HFF-Myc (cell line): ENCODE results near the gene SV2B.

Source experiments
- DNase-seq: peaks from one replicate; pipeline ENCODE4 v3.0.0-alpha.2; 2011; ENCODE audit warnings: low read depth; ENCODE audit errors: extremely low read depth
- H3K4me3 ChIP-seq: replicated peaks from 2 replicates; pipeline ENCODE4 v1.5.1; 2011; ENCODE audit warnings: low read depth, mild to moderate bottlenecking, control low read depth, low read length
- TF ChIP-seq, protein P1 (sequence below): IDR thresholded peaks from 2 replicates; pipeline ENCODE4 v1.5.1; 2012; ENCODE audit warnings: mild to moderate bottlenecking, low read depth, low read length, control low read depth; ENCODE audit errors: missing control alignments

Gene SV2B

DNA sequence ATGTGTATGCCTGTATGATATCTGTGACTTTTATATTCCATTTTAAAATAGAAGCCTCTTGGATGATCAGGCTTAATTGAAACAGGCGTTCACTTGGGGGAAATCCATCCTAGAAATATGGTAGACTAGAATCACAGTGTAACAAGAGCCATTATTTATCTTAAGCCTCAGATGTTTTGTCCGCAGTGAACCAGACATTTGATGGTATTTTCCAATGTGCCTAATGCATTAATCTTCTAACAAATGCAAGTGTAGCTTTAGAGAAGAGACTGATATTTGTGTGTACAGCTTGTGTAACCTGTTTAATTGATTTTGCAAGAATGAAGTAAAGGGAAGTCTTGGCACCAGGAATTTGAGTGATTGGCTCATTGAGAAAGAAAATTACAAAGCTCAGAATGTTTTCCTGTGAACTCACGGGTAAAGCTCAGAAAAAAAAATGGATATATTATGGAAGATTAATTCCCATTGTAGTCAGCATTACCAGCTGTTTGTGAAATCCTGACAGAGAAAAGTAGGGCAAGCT is 155.7 kb downstream of the SV2B start:
- no peak for DNase-seq
- TF ChIP-seq, protein P1, sequence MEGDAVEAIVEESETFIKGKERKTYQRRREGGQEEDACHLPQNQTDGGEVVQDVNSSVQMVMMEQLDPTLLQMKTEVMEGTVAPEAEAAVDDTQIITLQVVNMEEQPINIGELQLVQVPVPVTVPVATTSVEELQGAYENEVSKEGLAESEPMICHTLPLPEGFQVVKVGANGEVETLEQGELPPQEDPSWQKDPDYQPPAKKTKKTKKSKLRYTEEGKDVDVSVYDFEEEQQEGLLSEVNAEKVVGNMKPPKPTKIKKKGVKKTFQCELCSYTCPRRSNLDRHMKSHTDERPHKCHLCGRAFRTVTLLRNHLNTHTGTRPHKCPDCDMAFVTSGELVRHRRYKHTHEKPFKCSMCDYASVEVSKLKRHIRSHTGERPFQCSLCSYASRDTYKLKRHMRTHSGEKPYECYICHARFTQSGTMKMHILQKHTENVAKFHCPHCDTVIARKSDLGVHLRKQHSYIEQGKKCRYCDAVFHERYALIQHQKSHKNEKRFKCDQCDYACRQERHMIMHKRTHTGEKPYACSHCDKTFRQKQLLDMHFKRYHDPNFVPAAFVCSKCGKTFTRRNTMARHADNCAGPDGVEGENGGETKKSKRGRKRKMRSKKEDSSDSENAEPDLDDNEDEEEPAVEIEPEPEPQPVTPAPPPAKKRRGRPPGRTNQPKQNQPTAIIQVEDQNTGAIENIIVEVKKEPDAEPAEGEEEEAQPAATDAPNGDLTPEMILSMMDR: no peak
- no peak overlapping the region for H3K4me3 ChIP-seq

DNA sequence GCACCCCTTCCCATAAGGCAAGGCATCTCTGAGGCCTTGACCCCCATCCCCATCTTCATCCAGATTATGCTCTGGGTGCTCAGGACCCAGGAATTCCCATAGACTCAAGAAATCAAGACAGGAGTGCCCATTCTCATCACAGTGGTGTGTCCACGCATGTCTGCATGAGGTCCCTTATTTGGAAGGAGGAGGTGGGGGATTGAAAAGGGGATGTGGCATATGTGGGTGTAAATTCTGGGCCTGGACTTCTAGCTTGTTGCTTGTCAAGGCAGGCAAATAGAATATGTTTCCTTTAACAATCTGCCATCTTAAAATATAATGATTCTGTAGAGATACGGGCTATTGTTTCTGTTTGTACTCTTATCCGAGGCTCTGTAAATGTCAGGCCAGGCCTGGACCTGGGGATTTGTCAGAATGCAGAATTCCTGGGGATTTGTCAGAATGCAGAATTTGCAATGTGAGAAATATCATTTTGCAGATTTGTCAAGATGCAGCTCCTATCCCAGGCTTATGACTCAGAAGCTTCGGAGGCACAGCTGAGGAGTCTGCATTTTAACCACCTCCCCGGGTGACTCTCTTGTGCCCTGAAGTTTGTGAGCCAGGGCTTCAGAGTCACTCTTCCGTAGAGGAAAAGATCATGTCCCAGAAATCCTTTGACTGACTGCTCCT is 157.8 kb downstream of the SV2B start:
- TF ChIP-seq, protein P1: no peak
- DNase-seq: no peak
- H3K4me3 ChIP-seq: no peak overlapping the region

DNA sequence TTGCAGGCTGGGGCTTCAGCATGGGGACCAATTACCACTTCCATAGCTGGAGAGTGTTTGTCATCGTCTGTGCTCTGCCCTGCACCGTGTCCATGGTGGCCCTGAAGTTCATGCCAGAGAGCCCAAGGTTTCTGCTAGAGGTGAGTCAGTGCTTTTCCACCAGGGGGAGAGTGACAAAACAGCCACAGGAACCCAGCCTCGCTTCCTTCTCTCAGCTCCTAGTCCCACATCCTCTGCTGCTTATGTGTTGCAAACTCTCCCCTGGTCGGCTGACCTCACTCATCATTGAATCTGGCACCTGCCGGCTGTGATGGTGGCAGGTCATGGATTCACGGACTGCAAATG is 158.3 kb downstream of the SV2B start:
- TF ChIP-seq, protein P1: no peak
- DNase-seq: no peak
- no peak overlapping the region for H3K4me3 ChIP-seq

DNA sequence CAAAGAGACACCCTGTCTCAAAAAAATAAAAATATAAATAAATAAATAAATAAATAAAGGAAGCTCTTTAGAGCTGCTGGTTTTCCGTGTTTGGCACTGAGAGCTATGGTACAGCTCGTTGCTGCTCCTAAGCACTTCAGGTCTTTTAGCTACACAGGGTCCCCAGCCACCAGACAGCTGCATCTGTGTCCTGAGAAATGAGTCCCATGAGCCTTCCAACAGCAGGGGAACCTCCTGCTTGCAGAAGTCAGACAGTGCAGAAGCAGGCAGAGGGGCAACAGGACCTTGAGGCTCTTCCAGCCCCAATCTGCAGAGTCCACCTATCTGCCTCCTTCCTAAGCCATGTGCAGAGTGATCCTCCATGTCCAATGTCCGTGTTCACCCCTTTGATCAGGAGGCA is 159.0 kb downstream of the SV2B start:
- TF ChIP-seq, protein P1: no peak
- no peak for DNase-seq
- no peak overlapping the region for H3K4me3 ChIP-seq

DNA sequence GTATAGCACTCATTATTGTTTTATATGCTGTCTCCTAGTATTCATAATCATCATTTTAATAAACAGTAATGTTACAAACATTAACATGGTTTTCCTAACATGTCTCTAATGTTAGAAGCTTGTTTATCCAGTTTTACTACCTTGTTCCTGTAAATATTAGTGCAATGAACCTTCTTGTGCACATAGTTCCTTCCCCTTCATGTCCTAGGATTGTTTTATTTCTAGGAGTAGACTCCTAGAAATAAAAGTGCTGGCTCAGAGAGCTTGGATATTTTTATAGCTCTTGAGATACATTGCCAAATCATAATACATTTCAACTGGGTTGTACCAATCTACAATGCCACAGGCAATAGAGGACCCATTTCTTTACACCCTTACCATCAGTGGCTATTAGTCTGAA is 161.3 kb downstream of the SV2B start:
- TF ChIP-seq, protein P1: no peak
- no peak for DNase-seq
- no peak overlapping the region for H3K4me3 ChIP-seq

DNA sequence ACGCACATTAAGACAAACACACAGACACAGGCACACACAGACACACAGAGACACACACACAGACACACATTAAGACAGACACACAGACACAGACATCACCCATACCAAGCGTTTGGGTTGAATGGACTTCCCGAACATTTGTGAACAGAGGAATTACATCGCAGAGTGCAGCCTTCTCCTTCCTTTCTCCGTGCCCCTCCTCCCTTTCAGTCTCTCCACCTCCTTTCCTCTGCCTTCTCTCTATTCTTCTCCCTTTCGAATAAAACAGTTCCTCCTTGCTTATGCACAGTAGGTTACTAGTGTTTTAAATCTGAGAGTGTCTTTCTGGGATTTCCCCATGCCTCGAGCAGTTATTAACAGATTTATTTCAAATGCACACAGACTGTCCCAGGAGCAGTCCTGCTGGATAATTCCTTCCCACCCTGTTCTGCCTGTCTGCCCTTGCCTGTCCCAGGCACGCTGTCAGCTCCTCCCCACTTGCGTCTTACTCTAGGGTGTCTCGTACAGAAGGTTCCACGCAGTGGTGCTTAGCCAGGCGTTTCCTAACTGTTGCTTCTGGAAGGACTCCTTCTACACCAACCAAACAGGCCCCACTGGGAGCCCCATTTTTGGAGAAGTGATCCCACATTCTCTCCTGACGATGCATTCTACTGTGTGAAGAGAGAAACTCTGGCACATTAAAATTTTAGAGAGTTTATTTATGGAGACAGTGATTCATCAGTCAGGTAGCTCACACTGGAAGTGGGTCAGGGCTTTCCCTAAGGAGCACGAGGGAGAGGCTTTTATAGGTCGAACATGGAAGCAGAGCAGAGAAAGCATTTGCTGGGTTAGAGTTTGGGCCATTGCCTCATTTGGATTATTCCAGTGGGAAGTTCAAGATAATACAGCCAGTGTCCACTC is 163.8 kb downstream of the SV2B start:
- H3K4me3 ChIP-seq: no peak overlapping the region
- TF ChIP-seq, protein P1: no peak
- DNase-seq: no peak
